ENCODE results near the gene EPM2AIP1.
"Not testable (repeated sequence)": the region's sequence is repeated elsewhere in the genome, so short reads cannot be mapped to it uniquely, and the experiment has no call there.

The EPM2AIP1 gene

GRCh38 chr3:36991923-36992805 is 767 bp downstream of the EPM2AIP1 start:
- no peak for DNase-seq

- no peak for DNase-seq
Observed at GRCh38 chr3:36991147-36991546, 1.8 kb downstream of the EPM2AIP1 start.

GRCh38 chr3:36989568-36989967 is 3.4 kb downstream of the EPM2AIP1 start:
- no peak for DNase-seq

GRCh38 chr3:36989005-36989404 is 3.9 kb downstream of the EPM2AIP1 start:
- DNase-seq, result no peak

GRCh38 chr3:36988356-36988755 is 4.6 kb downstream of the EPM2AIP1 start:
- no peak for DNase-seq

- DNase-seq, result no peak
Observed at GRCh38 chr3:36981006-36981405, 11.9 kb downstream of the EPM2AIP1 start.

GRCh38 chr3:36973139-36973538 is 19.8 kb downstream of the EPM2AIP1 start:
- DNase-seq, result no peak

GRCh38 chr3:36972163-36972562 is 20.8 kb downstream of the EPM2AIP1 start:
- DNase-seq, result no peak

- peak; percentile 92 for DNase-seq
Observed at GRCh38 chr3:36969540-36970432, 23.1 kb downstream of the EPM2AIP1 start.

- no peak for DNase-seq
Observed at GRCh38 chr3:36969085-36969484, 23.8 kb downstream of the EPM2AIP1 start.

- DNase-seq, result peak; percentile 87
Observed at GRCh38 chr3:36965440-36965839, 27.5 kb downstream of the EPM2AIP1 start.

- peak; percentile 26 for DNase-seq
Observed at GRCh38 chr3:36964817-36965216, 28.1 kb downstream of the EPM2AIP1 start.

- DNase-seq, result no peak
Observed at GRCh38 chr3:36964331-36964730, 28.6 kb downstream of the EPM2AIP1 start.

GRCh38 chr3:36963008-36963407 is 29.9 kb downstream of the EPM2AIP1 start:
- not testable (repeated sequence) for DNase-seq

GRCh38 chr3:36960502-36960901 is 32.4 kb downstream of the EPM2AIP1 start:
- DNase-seq, result no peak

GRCh38 chr3:36959821-36960220 is 33.1 kb downstream of the EPM2AIP1 start:
- DNase-seq, result peak; percentile 86

GRCh38 chr3:36957862-36958686 is 34.9 kb downstream of the EPM2AIP1 start:
- no peak for DNase-seq

- no peak for DNase-seq
Observed at GRCh38 chr3:36957063-36957462, 35.9 kb downstream of the EPM2AIP1 start.

- DNase-seq, result no peak
Observed at GRCh38 chr3:36956155-36956554, 36.8 kb downstream of the EPM2AIP1 start.

GRCh38 chr3:36954452-36955134 is 38.3 kb downstream of the EPM2AIP1 start:
- no peak for DNase-seq

- not testable (repeated sequence) for DNase-seq
Observed at GRCh38 chr3:36947814-36948213, 45.1 kb downstream of the EPM2AIP1 start.

GRCh38 chr3:36945333-36945980 is 47.5 kb downstream of the EPM2AIP1 start:
- no peak for DNase-seq

All from DMS79 treated with DMSO at 0.1 percent for 48 hours (cell line).